HG02678 (cell line): Measurements from ENCODE around the gene TM4SF20.
"Not testable (repeated sequence)": the region's sequence is repeated elsewhere in the genome, so short reads cannot be mapped to it uniquely, and the experiment has no call there.

ENCODE experiments used
- ATAC-seq: cut with Tn5 transposase; IDR thresholded peaks from one replicate; pipeline ENCODE4 v1.9.1; 2021; ENCODE audit warnings: mild to moderate bottlenecking, moderate library complexity; ENCODE audit not compliant: unreplicated experiment

TM4SF20 gene

DNA sequence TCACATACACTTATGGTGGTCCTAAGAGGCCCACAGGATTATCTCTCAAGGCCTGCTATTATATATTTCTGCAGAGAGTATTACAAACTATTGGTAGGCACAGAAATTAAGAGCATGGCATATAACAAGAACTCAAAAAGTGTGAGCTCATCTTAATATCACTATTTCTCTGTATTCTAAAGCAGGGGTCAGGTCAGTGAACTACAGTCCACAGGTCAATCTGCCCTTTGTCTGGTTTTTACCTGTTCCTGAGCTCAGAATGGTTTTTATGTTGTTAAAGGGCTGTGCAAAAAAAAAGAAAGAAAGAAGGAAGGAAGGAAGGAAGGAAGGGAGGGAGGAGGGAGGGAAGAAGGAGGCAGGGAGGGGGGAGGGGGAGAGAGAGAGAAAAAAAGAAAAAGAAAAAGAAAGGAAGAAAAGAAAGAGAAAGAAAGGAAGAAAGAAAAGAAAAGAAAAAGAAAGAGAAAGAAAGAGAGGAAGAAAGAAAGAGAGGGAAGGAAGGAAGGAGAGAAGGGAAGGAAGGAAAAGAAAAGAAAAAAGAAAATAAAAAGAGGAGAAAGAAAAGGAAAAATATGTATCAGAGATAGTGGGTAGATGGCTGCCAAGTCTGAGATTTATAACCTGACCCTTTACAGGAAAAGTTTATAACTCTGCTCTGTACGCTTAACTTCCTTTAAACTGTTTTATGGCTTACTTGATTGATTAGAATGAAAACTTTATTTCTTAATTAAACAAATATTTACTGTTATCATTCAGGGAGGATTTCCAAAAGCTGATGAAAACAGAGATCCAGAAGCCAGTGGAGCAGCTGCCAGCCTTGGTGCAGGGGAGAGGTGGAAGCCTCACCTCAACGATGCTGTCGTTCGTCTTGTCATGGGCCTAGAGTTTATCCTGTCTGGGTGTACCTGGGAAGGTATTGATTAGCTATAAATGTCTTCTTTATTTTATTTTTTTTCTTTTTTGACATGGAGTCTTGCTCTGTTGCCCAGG, 19.9 kb upstream of the TM4SF20 start:
- ATAC-seq = no peak

DNA sequence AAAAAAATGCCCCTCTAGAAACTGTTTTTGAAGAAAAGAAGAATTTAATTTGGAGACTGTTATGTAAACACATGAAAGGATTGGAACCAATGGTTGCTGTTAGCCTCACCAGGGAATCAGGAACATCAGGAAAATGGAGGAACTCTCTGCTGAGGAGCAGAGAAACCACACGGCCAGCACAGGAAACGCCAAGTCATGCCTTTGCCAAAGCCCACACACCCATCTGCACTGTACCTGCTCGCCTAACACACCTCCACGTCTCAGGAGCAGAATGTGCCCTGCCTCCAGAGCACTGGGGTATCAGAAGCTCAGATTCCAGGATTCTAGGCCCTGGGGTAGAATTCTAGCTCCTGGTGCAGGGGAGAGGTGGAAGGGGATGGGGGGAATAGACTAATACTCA, 18.5 kb upstream of the TM4SF20 start:
- ATAC-seq = no peak

DNA sequence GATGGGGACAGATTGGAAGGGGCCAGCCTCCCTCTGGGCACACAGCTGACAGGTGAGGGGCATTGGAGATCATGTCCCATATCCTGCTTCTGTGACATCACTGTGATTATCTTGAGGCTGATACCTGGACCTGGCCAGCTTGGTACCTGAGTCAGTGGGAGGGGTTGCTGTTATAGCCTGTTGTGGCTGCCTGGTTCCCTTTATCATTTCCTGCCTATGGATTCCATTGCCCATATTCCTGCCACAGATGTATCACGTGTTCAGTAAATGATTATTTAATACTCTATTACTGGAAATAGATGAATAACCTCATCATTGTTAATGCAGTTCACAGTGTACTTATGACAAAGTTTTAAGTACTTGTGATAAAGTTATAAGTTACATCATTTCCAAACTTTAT, 16.4 kb upstream of the TM4SF20 start:
- no peak for ATAC-seq

DNA sequence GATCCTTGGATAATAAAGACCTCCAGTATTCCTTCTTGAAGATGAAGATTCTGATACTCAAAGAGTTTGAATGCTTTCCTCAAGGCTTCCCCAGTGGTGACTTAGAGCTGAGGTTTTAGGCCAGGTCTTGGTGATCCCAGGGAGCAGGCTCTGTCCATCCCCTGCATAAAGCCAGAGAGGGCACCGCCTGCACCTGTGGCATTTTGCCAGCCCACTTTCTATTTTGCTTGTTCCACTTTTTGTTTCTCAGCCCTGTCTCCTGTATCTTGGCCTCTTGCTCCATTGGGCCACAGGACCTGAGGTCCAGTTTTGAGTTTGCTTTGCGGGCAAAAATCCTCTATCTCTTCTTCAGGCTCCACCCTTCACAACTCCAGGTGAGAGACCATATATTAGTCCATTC, 15.3 kb upstream of the TM4SF20 start:
- ATAC-seq = no peak

DNA sequence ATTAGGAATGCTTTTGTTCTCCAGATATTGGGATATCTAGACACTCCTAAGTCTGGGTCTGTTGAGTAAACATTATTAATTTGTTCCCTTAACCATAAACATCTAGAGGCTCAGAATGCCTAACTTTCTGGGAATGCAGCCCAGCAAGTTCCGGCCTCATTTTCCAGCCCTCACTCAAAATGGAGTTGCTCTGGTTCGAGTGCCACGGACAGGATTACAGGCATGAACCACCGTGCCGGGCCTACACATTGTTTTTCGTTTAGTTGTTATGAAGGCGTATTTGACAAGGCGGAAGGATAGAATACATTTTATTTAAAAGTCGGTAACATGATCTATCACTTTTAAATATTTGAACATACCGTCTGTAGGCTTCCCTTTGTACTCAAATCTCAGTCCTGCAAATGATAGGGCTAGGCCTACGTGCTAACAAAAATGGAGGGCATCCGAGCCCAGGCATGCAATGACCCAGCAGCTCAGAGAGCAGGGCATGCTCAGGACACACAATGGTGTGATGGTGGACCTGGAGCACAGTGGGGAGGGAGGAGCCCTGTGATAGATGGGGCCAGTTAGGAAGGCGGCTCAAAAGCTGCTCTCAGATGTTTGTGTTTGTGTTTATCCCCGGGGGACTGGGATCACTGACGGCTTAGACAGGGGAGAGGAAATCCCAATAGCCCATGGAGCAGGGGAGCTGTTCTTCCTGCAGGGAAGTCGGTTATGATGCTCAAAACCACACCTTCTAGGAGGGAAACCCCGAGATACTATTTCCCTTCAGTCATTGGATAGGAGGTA, 11.6 kb upstream of the TM4SF20 start:
- ATAC-seq = no peak

DNA sequence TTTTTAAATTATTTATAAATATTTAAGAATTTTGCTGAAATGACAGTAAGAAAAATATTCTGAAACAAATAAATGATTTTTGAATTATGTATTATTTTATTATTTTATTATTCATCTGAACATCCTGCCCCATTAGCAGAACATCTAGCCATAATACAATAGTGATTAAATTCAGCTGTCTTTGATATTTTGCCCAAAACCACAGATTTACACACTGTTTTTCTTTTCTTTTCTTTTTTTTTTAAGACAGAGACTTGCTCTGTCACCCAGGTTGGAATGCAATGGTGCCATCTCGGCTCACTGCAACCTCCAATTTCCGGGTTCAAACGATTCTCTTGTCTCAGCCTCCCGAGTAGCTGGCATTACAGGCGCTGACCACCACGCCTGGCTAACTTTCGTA, 10.6 kb upstream of the TM4SF20 start:
- no peak for ATAC-seq

DNA sequence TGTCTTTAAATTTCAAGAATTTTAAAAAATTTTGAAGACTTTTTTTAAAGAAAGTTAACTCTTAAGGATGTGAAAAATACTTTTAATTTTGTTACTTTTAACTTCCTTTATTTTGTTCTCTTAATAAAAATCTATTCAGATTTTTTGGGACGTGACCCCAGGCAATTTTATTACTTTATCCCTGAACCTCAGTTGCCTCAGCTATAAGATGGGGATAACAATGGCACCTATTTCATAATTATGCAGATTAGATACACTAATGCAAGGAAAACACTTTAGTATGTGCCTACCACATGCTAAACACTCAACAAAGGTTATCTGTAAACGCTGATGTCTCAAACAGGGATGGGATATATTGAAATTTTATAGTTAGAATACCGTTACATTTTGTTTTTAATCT, 10.1 kb upstream of the TM4SF20 start:
- no peak for ATAC-seq

DNA sequence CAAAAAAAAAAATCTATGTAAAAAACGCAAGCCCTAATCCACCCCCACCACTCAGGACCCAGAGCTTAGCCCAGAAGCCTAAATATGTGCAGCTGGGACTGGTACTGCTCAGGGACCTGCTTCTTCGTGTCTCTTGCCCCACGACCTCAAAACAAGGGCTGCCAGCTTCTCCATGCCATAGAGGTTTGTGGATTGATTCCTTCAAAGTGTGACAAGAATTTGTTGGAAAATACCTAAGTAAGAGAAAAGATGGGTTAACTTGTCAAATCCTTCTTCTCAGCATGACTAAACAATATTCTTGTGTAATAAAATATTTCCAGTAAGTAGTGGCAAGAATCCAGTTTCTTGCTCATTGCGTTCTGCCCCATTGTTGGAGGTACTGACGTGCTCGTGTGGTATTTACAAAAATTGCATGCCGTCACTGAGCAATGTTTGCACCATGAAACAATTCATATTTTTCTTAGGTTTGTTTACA, 9.5 kb upstream of the TM4SF20 start:
- no peak for ATAC-seq

DNA sequence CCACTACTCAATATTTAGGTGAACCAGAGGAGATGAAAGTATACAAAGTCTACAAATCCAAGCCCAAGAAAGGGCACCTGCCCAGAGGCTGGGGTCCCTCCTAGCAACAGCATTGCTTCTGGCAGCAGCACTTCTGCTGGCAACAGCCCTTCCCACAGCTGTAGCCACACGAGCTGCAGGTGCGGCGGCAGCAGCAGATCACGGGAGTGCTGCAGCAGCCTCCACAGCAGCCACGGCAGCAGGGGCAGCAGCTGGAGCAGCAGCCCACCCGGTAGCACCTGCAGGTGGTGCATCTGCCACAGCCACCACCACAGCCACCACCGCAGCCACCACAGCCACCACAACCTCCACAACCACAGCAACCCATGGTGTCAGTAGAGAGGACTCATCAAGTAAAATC, 8.5 kb upstream of the TM4SF20 start, which contains the start of gene SCYGR1:
TSS of gene SCYGR1 (minus strand) at position 367 of the 400 bp plus-strand sequence. CDS start at position 367, 0 bp downstream.
- not testable (repeated sequence) for ATAC-seq

DNA sequence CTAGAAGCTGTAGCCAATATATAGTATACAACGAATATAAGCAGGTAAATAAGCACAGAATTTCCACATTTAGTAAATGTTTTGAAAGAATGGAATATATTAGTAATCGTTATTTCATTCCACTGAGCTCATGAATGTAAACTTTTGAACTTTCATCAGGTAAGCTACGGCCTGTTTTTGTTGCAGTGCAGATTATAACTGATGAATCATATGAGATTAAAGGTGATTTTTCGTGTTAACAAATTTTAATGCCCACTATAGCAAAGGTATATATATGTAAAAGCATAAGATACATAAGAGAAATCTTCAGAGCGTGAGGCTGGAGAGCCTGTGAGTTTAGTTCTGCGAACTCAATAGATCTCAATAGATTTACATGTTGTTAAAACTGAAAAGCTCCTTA, 7.5 kb upstream of the TM4SF20 start:
- no peak for ATAC-seq

DNA sequence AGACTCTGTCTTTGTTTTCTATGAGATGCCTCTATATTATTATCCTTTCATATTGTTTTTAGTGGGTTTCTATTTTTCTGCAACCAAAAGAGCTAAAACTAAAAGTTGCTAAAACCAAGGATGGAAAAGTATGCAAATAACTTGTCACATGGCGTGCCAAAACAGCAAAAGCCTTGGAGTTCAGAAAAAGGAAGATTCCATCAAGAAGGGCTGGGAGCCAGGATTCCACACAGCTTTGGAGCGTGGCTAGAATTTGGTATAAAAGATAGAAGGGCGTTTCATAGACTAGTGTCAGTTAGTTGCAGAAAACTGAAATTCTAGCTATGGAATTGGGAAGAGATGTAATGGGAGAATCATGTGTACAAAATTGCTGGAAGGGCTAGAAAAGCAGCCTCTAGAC, 4.6 kb upstream of the TM4SF20 start:
- ATAC-seq = no peak

DNA sequence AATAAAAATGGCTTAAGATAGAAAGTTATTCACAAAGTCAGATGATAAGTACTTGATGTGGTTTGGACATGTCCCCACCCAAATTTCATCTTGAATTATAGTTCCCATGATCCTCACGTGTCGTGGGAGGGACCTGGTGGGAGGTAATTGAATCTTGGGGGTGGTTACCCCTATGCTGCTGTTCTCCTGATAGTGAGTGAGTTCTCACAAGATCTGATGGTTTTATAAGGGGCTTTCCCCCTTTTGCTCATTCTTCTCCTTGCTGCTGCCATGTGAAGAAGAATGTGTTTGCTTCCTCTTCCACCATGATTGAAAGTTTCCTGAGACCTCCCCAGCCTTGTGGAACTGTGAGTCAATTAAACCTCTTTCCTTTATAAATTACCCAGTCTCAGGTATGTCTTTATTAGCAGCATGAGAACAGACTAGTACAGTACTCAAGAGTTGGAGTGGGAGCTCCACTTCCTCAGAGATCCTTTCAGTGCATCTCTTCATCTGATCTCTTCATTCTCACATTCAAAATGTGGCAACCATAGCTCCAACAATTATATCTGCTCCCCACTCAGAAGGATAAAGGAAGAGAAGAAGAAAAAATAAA, 3.2 kb upstream of the TM4SF20 start:
- ATAC-seq = not testable (repeated sequence)

DNA sequence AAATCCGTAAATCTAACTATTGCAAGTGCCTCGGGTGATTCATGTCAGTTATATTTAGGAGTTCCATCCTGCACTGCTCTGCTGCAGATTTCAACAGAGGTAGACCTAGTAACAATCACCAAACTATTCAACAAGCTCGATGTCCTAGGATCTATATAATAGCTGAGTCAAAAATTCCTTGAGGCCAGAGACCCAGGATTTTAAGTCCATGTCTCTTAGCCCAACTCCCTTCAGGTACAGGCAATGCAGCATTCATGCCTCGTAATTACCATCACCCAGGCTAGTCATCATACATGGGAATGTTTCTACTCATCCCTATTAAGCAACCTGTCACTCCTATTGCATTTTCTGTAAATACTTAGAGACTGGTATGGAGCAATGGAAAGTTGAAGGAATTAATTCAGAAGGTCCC, 729 bp downstream of the TM4SF20 start:
- no peak for ATAC-seq

DNA sequence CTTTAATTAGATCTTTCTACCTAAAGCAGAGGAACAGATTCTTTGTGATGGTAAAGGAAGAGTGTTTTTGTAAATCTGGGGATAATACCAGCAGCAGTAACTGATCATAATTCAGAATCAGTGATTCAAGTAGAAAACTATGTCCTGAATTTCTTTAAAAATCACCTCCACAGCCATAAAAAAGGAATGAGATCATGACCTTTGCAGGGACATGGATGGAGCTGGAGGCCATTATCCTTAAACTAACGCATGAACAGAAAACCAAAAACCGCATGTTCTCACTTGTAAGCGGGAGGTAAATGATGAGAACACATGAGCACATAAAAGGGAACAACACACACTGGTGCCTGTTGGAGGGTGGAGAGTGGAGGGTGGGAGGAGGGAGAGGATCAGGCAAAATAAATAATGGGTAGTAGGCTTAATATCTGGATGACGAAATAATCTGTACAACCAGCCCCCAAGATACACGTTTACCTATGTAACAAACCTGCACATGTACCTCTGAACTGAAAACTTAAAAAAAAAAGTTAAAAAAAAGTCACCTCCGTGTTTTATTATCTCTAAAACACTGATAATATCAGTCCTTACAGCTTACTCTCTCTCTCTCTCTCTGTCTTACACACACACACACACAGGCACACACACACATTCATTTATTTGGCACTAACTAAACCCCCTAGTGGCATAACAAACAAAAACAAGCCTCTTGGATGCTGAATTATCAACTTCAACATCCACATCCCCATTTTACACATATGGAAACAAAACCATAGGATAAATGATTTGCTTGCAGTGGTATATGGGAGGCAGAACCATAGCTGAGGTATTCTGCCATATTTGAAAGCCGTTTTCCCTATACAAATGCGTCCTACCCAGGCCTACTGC, 1.4 kb downstream of the TM4SF20 start:
- ATAC-seq = no peak

DNA sequence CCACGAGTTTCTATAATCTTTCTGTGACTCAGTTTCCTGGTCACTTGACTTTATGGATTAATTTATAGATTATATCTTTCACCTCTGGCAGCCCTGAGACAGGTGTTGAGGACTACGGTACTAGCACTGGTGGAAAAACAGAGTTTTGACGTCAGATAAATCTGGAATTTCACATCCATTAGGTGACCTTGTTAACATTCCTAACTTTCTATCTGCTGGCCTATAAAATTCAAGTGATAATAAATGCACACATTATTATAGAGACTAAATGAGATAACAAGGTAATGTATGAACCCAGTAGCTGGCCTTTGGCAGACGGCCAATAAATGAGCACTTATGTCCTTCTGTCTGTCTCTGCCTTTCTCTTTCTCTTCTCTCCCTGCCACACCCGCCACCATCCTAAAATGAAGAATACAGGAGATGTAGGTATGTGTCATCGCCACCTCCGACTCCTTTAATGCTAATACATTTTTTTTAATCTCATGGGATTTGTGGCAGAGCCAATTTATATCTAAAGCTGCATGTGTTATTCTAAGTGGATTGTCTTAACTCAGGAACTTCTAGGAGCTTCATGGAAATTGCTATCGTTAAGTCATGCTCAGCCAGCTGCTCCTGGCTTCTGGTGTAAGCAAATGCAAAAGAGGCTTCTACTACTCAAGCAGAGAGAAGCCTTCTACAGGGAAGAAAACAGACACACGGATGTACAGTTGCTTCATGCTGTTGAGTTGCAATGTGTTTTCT, 2.3 kb downstream of the TM4SF20 start:
- no peak for ATAC-seq

DNA sequence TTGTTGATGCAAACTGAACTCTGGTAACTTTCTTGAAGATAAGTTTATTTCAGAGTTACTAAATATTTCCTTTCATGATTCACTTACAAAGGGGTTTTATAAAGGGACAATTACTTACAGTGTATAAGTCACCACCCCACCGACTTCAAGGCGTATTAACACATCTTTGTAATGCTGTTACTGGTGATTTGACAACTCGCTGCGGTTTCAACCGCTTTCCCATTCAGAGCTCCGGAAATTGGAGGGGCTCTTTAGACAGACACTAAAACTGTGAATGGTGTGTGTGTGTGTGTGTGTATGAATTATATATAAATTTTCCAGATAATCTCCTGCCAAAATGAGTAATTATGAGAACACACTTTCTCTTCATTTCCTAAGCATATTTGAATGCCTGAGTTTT, 4.9 kb downstream of the TM4SF20 start:
- ATAC-seq = no peak

DNA sequence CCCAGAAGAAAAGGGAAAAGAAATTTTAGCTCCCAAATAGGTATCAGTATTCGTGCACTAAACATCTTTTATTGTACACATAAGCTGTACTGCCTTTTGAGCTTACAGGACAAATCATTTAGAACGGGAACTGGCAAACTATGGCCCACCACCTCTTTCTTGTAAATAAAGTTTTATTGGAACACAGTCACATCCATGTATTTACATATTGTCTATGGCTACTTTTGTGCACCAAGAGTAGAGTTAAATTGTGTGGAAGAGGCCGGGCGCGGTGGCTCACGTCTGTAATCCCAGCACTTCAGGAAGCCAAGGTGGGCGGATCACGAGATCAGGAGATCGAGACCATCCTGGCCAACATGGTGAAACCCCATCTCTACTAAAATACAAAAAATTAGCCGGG, 5.7 kb downstream of the TM4SF20 start:
- ATAC-seq = no peak

DNA sequence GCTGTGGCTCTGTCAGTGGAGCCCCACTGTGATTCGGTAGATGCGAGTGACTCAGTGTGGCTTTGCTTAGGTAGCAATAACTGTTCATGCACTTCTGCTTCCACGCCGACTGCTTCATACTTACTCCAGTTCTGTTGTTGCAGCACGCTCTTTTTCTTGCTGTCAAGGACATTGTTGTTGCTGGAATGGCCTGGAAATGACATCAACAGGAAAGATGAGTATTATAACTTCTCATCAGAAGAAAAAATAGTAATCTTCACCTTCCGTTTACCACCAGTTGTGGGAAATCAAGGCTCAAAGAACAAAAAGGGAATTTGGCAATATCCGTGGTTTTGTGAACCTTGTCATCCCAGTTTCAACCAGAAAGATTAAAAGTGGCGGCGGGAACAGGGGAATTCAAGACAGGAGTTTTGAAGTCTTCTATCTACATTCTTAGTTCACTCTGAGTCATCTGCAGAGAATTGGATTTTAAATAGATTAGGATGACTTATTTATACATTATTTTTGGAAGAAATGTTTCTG, 8.3 kb downstream of the TM4SF20 start:
- ATAC-seq = no peak

DNA sequence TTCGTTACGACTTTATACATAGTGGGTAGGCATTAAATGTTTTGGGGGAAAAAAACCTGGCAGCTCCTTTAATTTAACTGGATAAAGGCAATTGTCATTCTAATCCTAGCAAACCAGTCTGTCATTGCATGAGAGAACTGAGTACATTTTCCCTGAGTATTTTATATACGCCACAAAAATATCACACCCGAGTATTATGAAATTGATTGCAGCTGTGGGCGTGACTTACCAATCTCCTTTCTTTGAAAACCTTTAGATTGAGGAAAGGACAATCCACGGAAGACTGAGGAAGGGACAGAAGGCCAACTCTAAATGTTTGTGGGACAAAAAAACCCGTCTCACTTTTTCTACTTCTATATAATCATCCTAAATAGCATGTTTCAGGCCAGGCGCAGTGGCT, 9.0 kb downstream of the TM4SF20 start:
- ATAC-seq = no peak
